ENCODE measurements around the gene USP6NL.

DNA sequence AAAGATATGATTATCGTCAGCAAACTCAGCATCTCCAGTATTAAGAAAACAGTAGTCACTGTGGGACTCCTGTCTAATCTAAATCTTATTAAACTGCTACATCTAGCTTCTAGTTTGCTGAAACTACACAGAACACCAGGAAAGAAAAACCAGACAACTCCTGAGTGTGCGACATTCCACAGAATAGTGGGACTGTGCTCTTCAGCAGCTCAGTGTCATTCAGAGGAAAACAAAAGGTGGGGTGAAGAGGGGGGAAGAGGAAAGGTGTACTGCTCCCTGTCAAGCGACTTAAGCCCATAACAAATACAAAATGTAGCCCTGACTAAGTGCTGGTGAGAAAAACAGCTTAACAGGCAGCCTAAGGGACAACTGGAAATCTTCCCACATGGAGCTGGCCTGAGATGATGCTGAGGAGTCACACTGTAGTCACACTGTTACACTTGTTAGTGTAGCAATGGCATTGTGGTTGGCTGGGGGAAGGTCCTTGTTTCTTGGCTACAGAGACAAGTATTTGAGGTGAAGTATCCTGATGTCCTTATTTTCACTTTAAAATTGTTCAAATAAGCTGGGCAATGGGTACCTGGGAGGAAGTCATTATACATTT lies 135.5 kb downstream of the USP6NL start:
- TF ChIP-seq, protein P1, sequence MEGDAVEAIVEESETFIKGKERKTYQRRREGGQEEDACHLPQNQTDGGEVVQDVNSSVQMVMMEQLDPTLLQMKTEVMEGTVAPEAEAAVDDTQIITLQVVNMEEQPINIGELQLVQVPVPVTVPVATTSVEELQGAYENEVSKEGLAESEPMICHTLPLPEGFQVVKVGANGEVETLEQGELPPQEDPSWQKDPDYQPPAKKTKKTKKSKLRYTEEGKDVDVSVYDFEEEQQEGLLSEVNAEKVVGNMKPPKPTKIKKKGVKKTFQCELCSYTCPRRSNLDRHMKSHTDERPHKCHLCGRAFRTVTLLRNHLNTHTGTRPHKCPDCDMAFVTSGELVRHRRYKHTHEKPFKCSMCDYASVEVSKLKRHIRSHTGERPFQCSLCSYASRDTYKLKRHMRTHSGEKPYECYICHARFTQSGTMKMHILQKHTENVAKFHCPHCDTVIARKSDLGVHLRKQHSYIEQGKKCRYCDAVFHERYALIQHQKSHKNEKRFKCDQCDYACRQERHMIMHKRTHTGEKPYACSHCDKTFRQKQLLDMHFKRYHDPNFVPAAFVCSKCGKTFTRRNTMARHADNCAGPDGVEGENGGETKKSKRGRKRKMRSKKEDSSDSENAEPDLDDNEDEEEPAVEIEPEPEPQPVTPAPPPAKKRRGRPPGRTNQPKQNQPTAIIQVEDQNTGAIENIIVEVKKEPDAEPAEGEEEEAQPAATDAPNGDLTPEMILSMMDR (IDR thresholded peaks at IDR 0.05; ENCODE audit: low read depth, low read length), result no peak
- TF ChIP-seq EZH2phosphoT487 (IDR thresholded peaks at IDR 0.05; ENCODE audit: low read depth), result no peak
